PFSK-1 (cell line): Measurements from ENCODE around the gene SBK3.

ENCODE experiments used
- FOXP2 ChIP-seq: optimal IDR thresholded peaks from 2 replicates; pipeline ENCODE3; 2011; ENCODE audit warnings: borderline replicate concordance, control low read depth, inconsistent platforms; ENCODE audit not compliant: insufficient read depth; ENCODE audit errors: extremely low read length, extremely low read depth
- POLR2AphosphoS5 ChIP-seq: IDR thresholded peaks from 2 replicates; pipeline ENCODE4 v1.6.1; 2012; ENCODE audit warnings: low read depth, mild to moderate bottlenecking, control low read depth, low read length, moderate library complexity
- SIN3A ChIP-seq: IDR thresholded peaks from 2 replicates; pipeline ENCODE4 v1.6.1; 2012; ENCODE audit warnings: mild to moderate bottlenecking, low read length, moderate library complexity, borderline replicate concordance; ENCODE audit not compliant: insufficient read depth
- TAF1 ChIP-seq: IDR thresholded peaks from 2 replicates; pipeline ENCODE4 v1.6.1; 2012; ENCODE audit warnings: low read length, control low read depth, borderline replicate concordance; ENCODE audit not compliant: insufficient read depth
- TF ChIP-seq, protein P1 (sequence below), 2 experiments: IDR thresholded peaks; 2 replicates each; pipeline versions ENCODE4 v1.6.1 to v1.8.0; 2011 to 2012; ENCODE audit warnings: low read depth in 2 of 2, low read length in 2 of 2, control low read depth in 1 of 2, inconsistent platforms in 1 of 2, mild to moderate bottlenecking in 1 of 2, moderate library complexity in 1 of 2; ENCODE audit not compliant: insufficient read depth in 1 of 2

The SBK3 gene

DNA sequence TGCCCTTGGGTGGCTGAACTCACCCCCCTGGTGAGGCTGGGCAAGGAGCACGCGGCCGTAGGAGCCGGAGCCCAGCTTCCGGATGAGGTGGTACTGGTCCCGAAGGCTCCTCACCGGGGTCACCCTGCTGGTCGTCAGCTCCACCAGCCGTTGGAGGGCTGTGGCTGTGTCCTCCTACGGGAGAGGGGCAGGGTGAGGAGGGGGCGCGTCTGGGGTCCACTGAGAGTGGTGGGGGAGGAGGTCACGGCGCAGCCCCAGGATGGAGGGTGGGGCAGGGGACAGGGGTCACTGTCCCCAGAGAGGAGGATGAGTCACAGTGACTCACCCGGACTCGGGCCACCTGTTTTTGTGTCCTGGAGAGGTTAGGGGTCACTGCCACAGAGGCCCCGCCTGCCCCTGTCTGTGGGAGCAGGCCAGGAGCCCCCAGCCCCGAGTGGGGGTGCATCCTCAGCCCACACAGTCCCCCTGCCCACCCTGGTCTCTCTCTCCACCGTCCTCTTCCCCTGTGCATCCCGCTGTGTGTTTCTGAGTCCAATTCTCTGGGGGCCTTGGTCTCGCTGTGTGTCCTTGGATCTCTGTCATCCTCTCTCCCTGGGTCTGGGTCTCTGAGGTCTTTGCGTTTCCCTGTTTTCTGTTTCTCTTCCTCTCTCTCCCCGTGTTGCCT, 435 bp downstream of the SBK3 start:
- TF ChIP-seq POLR2AphosphoS5, result no peak
- no peak for TF ChIP-seq SIN3A
- TF ChIP-seq FOXP2, result no peak
- no peak for TF ChIP-seq TAF1
- TF ChIP-seq, protein P1, sequence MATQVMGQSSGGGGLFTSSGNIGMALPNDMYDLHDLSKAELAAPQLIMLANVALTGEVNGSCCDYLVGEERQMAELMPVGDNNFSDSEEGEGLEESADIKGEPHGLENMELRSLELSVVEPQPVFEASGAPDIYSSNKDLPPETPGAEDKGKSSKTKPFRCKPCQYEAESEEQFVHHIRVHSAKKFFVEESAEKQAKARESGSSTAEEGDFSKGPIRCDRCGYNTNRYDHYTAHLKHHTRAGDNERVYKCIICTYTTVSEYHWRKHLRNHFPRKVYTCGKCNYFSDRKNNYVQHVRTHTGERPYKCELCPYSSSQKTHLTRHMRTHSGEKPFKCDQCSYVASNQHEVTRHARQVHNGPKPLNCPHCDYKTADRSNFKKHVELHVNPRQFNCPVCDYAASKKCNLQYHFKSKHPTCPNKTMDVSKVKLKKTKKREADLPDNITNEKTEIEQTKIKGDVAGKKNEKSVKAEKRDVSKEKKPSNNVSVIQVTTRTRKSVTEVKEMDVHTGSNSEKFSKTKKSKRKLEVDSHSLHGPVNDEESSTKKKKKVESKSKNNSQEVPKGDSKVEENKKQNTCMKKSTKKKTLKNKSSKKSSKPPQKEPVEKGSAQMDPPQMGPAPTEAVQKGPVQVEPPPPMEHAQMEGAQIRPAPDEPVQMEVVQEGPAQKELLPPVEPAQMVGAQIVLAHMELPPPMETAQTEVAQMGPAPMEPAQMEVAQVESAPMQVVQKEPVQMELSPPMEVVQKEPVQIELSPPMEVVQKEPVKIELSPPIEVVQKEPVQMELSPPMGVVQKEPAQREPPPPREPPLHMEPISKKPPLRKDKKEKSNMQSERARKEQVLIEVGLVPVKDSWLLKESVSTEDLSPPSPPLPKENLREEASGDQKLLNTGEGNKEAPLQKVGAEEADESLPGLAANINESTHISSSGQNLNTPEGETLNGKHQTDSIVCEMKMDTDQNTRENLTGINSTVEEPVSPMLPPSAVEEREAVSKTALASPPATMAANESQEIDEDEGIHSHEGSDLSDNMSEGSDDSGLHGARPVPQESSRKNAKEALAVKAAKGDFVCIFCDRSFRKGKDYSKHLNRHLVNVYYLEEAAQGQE (IDR thresholded peaks at IDR 0.05; ENCODE audit: insufficient read depth in 1 of 2, low read depth in 2 of 2, low read length in 2 of 2), result no peak

DNA sequence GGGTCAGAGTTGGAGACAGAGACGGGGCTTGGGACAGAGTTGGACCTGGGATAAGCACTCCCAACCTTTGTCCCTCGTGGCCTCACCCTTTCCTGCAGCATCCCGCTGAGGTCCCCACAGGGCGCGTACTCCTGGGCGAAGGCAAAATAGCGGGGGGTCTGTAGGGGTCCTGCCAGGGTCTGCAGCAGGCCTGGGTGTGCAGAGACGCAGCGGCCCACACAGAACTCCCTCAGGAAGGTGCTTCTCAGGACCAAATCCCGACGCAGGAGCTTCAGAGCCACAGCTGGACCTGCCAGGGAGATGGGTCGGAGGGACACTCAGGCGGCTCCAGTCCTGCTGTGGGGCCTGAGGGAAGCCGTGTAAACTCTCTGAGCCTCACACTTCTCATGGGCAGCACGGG, 1.3 kb downstream of the SBK3 start:
- TF ChIP-seq SIN3A (no peak), TAF1 (no peak), FOXP2 (no peak), POLR2AphosphoS5 (no peak)
- TF ChIP-seq, protein P1 (IDR thresholded peaks at IDR 0.05; ENCODE audit: insufficient read depth in 1 of 2, low read depth in 2 of 2, low read length in 2 of 2), result no peak

DNA sequence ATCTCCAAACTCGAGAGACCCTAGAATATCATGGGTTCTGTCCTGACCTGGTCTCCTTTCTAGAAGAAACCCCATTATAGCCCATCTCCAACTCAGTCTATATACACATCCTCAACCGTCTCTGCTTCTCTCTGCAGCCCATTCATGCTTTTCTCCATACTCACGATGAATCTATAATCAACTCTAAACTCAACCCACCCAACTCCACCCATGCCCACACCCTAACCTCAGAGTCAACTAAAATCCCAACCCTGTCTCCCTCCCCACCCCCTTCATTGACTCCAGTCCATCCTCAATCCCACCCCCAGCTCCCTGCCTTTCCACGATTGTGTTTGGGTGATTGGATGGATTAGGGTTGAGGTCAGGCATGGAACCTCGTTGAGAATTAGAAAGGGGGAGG, 1.8 kb downstream of the SBK3 start:
- TF ChIP-seq, protein P1 (IDR thresholded peaks at IDR 0.05; ENCODE audit: insufficient read depth in 1 of 2, low read depth in 2 of 2, low read length in 2 of 2), result no peak
- TF ChIP-seq POLR2AphosphoS5 (no peak), TAF1 (no peak), FOXP2 (no peak)

DNA sequence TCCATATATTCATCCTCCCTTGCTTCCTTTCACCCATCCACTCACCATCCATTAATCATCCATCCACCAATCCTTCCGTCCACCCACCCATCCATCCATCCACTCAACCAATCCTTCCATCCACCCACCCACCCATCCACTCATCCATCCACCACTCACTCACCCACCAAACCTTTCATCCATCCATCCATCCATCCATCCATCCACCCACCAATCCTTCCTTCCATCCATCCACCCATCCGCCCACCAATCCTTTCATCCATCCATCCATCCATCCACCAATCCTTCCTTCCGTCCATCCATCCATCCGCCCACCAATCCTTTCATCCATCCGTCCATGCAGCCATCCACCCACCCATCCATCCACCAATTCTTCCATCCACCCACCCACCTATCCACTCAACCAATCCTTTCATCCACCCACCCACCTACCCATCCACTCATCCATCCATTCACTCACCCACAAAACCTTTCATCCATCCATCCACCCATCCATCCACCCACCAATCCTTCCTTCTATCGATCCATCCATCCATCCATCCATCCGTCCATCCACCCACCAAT, 3.0 kb downstream of the SBK3 start:
- TF ChIP-seq, protein P1 (IDR thresholded peaks at IDR 0.05; ENCODE audit: insufficient read depth in 1 of 2, low read depth in 2 of 2, low read length in 2 of 2), result no peak
- TF ChIP-seq SIN3A (no peak), POLR2AphosphoS5 (no peak), TAF1 (no peak), FOXP2 (no peak)
